B cell (primary cell): ENCODE measurements around the gene RBM27.

Experiments
- CTCF ChIP-seq: fragments of 200-600 bp; IDR thresholded peaks from one replicate; pipeline ENCODE4 v1.8.0; 2022; ENCODE audit warnings: antibody characterized with exemption, mild to moderate bottlenecking
- EZH2 ChIP-seq: IDR thresholded peaks from 2 replicates; pipeline ENCODE4 v1.6.1; 2012; ENCODE audit warnings: borderline replicate concordance, low read depth, mild to moderate bottlenecking, moderate library complexity, low read length; ENCODE audit not compliant: insufficient read depth, poor library complexity, severe bottlenecking

GRCh38 chr5:146165460-146165859 is 37.9 kb upstream of the RBM27 start:
- no peak for TF ChIP-seq CTCF
- no peak for TF ChIP-seq EZH2
